HG03457 (cell line): Measurements from ENCODE around the gene SMOC2.
"Not testable (repeated sequence)": the region's sequence is repeated elsewhere in the genome, so short reads cannot be mapped to it uniquely, and the experiment has no call there.

ENCODE experiments used
- ATAC-seq: cut with Tn5 transposase; IDR thresholded peaks from one replicate; pipeline ENCODE4 v1.9.1; 2021; ENCODE audit warnings: moderate number of reproducible peaks; ENCODE audit not compliant: unreplicated experiment

The SMOC2 gene

GRCh38 chr6:168570211-168570610 lies 129.2 kb downstream of the SMOC2 start:
- no peak for ATAC-seq

- no peak for ATAC-seq
Observed at GRCh38 chr6:168571268-168571667, 130.3 kb downstream of the SMOC2 start.

GRCh38 chr6:168573276-168573835 lies 132.4 kb downstream of the SMOC2 start:
- not testable (repeated sequence) for ATAC-seq

GRCh38 chr6:168574075-168574698 lies 133.2 kb downstream of the SMOC2 start:
- ATAC-seq: no peak

GRCh38 chr6:168574699-168575195 lies 133.8 kb downstream of the SMOC2 start:
- no peak for ATAC-seq

- ATAC-seq: no peak
Observed at GRCh38 chr6:168575346-168576098, 134.5 kb downstream of the SMOC2 start.

GRCh38 chr6:168576388-168576787 lies 135.4 kb downstream of the SMOC2 start:
- ATAC-seq: no peak

- ATAC-seq: no peak
Observed at GRCh38 chr6:168577496-168577895, 136.5 kb downstream of the SMOC2 start.

- ATAC-seq: no peak
Observed at GRCh38 chr6:168578036-168578435, 137.1 kb downstream of the SMOC2 start.

- no peak for ATAC-seq
Observed at GRCh38 chr6:168581236-168581635, 140.3 kb downstream of the SMOC2 start.

GRCh38 chr6:168581706-168582105 lies 140.7 kb downstream of the SMOC2 start:
- ATAC-seq: no peak

GRCh38 chr6:168582571-168582981 lies 141.6 kb downstream of the SMOC2 start:
- ATAC-seq: no peak

- ATAC-seq: no peak
Observed at GRCh38 chr6:168583126-168583525, 142.1 kb downstream of the SMOC2 start.

GRCh38 chr6:168583821-168584220 lies 142.8 kb downstream of the SMOC2 start:
- ATAC-seq: no peak

- ATAC-seq: no peak
Observed at GRCh38 chr6:168584249-168584648, 143.3 kb downstream of the SMOC2 start.

GRCh38 chr6:168584671-168585070 lies 143.7 kb downstream of the SMOC2 start:
- ATAC-seq: no peak

- ATAC-seq: no peak
Observed at GRCh38 chr6:168585441-168585840, 144.5 kb downstream of the SMOC2 start.

GRCh38 chr6:168589275-168589674 lies 148.3 kb downstream of the SMOC2 start:
- ATAC-seq: no peak

- no peak for ATAC-seq
Observed at GRCh38 chr6:168590406-168590805, 149.4 kb downstream of the SMOC2 start.

GRCh38 chr6:168596344-168596743 lies 155.4 kb downstream of the SMOC2 start:
- ATAC-seq: no peak

GRCh38 chr6:168597471-168597875 lies 156.5 kb downstream of the SMOC2 start:
- ATAC-seq: no peak
